Neural cell (in vitro differentiated cells): ENCODE data around the gene CWC27. TPM values are rescaled to one million over a fixed set of nuclear protein-coding genes. Genes with fewer than 3 reads are reported as not detected.

ENCODE experiments used
- H2AFZ ChIP-seq: fragments of 200-600, 300-800 bp; sonication (generic), shearing (Covaris generic); 2 replicates; pipeline ENCODE4 v1.6.0; 2014; ENCODE audit warnings: low read depth, mild to moderate bottlenecking, antibody characterized with exemption, low read length, moderate library complexity
- H3F3A ChIP-seq: fragments of 200-600 bp; shearing (Covaris generic); 2 replicates; pipeline ENCODE4 v1.6.1; 2016; ENCODE audit warnings: mild to moderate bottlenecking, moderate library complexity, mixed read lengths, antibody characterized with exemption, low read length; ENCODE audit not compliant: insufficient read depth, poor library complexity, severe bottlenecking
- H3K27ac ChIP-seq: fragments of 200-600, 300-800 bp; sonication (generic), shearing (Covaris generic); 2 replicates; pipeline ENCODE4 v1.5.1; 2014; ENCODE audit warnings: mild to moderate bottlenecking, low read length, moderate library complexity
- H3K27me3 ChIP-seq: fragments of 300-800, 200-600 bp; sonication (generic), shearing (Covaris generic); 2 replicates; pipeline ENCODE4 v1.6.0; 2014; ENCODE audit warnings: mild to moderate bottlenecking, low read depth, low read length, moderate library complexity; ENCODE audit not compliant: insufficient read depth
- H3K36me3 ChIP-seq: fragments of 300-800, 200-600 bp; sonication (generic), shearing (Covaris generic); 2 replicates; pipeline ENCODE4 v1.5.1; 2014; ENCODE audit warnings: mild to moderate bottlenecking, antibody characterized with exemption, low read length, moderate library complexity; ENCODE audit not compliant: insufficient read depth
- H3K4me2 ChIP-seq: fragments of 300-800, 200-600 bp; sonication (generic), shearing (Covaris generic); 2 replicates; pipeline ENCODE4 v1.6.0; 2014; ENCODE audit warnings: mild to moderate bottlenecking, low read length
- H3K4me3 ChIP-seq: fragments of 300-800, 200-600 bp; sonication (generic), shearing (Covaris generic); 2 replicates; pipeline ENCODE4 v1.5.1; 2014; ENCODE audit warnings: mild to moderate bottlenecking, low read length, moderate library complexity
- H3K79me2 ChIP-seq: fragments of 200-600 bp; shearing (Covaris generic); replicated peaks from 2 replicates; pipeline ENCODE4 v1.6.0; 2014; ENCODE audit warnings: mild to moderate bottlenecking, low read length, moderate library complexity; ENCODE audit not compliant: insufficient read depth
- H3K9ac ChIP-seq: fragments of 300-800, 200-600 bp; sonication (generic), shearing (Covaris generic); 2 replicates; pipeline ENCODE4 v1.6.1; 2016; ENCODE audit warnings: mild to moderate bottlenecking, low read length, mixed read lengths
- H3K9me2 ChIP-seq: fragments of 200-600 bp; shearing (Covaris generic); 2 replicates; pipeline ENCODE4 v1.6.1; 2016; ENCODE audit warnings: mild to moderate bottlenecking, low read length, mixed read lengths; ENCODE audit not compliant: insufficient read depth
- H3K9me3 ChIP-seq: fragments of 200-600, 300-800 bp; sonication (generic), shearing (Covaris generic); 2 replicates; pipeline ENCODE4 v1.6.1; 2016; ENCODE audit warnings: mild to moderate bottlenecking, mixed run types, low read length, moderate library complexity, mixed read lengths
- H4K20me1 ChIP-seq: fragments of 200-600 bp; shearing (Covaris generic); 2 replicates; pipeline ENCODE4 v1.6.1; 2016; ENCODE audit warnings: mild to moderate bottlenecking, mixed run types; ENCODE audit not compliant: insufficient read depth
- CTCF ChIP-seq: fragments of 450-650 bp; IDR thresholded peaks from 2 replicates; pipeline ENCODE4 v1.5.1; 2014; ENCODE audit warnings: antibody characterized with exemption, mild to moderate bottlenecking, moderate library complexity; ENCODE audit not compliant: poor library complexity, severe bottlenecking
- EZH2 ChIP-seq: fragments of 200-600, 300-800 bp; shearing (Covaris generic), sonication (generic); IDR thresholded peaks from 2 replicates; pipeline ENCODE4 v1.6.1; 2014; ENCODE audit warnings: antibody characterized with exemption, low read length, borderline replicate concordance, mild to moderate bottlenecking; ENCODE audit not compliant: insufficient read depth, poor library complexity, severe bottlenecking
- POLR2AphosphoS5 ChIP-seq: IDR thresholded peaks from 2 replicates; pipeline ENCODE4 v1.6.1; 2012
- RAD21 ChIP-seq: fragments of 450-650 bp; conservative IDR thresholded peaks from 2 replicates; pipeline ENCODE4 v1.6.1; 2014; ENCODE audit warnings: antibody characterized with exemption, mild to moderate bottlenecking, moderate library complexity
- SMC3 ChIP-seq: fragments of 450-650 bp; conservative IDR thresholded peaks from 2 replicates; pipeline ENCODE4 v1.6.1; 2014; ENCODE audit warnings: antibody characterized with exemption, mild to moderate bottlenecking, moderate library complexity; ENCODE audit not compliant: poor library complexity
- TAF1 ChIP-seq: IDR thresholded peaks from 2 replicates; pipeline ENCODE4 v1.6.1; 2012; ENCODE audit warnings: low read depth
- polyA plus RNA-seq: library from polyadenylated mRNA; depleted of rRNA; stranded (reverse); fragments of >200 nt; gene quantifications from 2 replicates; pipeline ENCODE4 v1.2.3, GENCODE V29; 2014
- TF ChIP-seq, protein P1 (sequence below): IDR thresholded peaks from 2 replicates; pipeline ENCODE4 v1.6.1; 2012; ENCODE audit warnings: borderline replicate concordance

The CWC27 gene
- polyA plus RNA-seq, 1 donor from 2014 or later = 26.2 TPM

- H3K27ac ChIP-seq = no peak overlapping the region
- H4K20me1 ChIP-seq = no peaks in the 10 kb centered on the region
- H3F3A ChIP-seq = no peaks in the 10 kb centered on the region
- no peaks in the 10 kb centered on the region for H3K9me2 ChIP-seq
- no peaks in the 10 kb centered on the region for H3K79me2 ChIP-seq
- no peak overlapping the region for H3K9ac ChIP-seq
- TF ChIP-seq, protein P1, sequence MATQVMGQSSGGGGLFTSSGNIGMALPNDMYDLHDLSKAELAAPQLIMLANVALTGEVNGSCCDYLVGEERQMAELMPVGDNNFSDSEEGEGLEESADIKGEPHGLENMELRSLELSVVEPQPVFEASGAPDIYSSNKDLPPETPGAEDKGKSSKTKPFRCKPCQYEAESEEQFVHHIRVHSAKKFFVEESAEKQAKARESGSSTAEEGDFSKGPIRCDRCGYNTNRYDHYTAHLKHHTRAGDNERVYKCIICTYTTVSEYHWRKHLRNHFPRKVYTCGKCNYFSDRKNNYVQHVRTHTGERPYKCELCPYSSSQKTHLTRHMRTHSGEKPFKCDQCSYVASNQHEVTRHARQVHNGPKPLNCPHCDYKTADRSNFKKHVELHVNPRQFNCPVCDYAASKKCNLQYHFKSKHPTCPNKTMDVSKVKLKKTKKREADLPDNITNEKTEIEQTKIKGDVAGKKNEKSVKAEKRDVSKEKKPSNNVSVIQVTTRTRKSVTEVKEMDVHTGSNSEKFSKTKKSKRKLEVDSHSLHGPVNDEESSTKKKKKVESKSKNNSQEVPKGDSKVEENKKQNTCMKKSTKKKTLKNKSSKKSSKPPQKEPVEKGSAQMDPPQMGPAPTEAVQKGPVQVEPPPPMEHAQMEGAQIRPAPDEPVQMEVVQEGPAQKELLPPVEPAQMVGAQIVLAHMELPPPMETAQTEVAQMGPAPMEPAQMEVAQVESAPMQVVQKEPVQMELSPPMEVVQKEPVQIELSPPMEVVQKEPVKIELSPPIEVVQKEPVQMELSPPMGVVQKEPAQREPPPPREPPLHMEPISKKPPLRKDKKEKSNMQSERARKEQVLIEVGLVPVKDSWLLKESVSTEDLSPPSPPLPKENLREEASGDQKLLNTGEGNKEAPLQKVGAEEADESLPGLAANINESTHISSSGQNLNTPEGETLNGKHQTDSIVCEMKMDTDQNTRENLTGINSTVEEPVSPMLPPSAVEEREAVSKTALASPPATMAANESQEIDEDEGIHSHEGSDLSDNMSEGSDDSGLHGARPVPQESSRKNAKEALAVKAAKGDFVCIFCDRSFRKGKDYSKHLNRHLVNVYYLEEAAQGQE = no peak
- TF ChIP-seq POLR2AphosphoS5 (no peak), TAF1 (no peak)
- H2AFZ ChIP-seq = no peak overlapping the region
- H3K4me2 ChIP-seq = no peak overlapping the region
- H3K27me3 ChIP-seq = no peaks in the 10 kb centered on the region
- H3K36me3 ChIP-seq = no peaks in the 10 kb centered on the region
- H3K9me3 ChIP-seq = no peaks in the 10 kb centered on the region
- H3K4me3 ChIP-seq = no peak overlapping the region
Measured at GRCh38 chr5:65012301-65012892, 243.7 kb downstream of the CWC27 start.

- Histone ChIP-seq H3K9me2 (no peaks in the 10 kb centered on the region), H2AFZ (no peak overlapping the region), H3K9me3 (no peaks in the 10 kb centered on the region), H3K4me2 (no peak overlapping the region), H3K4me3 (no peak overlapping the region), H3K79me2 (no peaks in the 10 kb centered on the region), H3K36me3 (no peaks in the 10 kb centered on the region), H4K20me1 (no peaks in the 10 kb centered on the region), H3F3A (no peaks in the 10 kb centered on the region), H3K27ac (no peak overlapping the region), H3K9ac (no peak overlapping the region), H3K27me3 (no peaks in the 10 kb centered on the region)
- TF ChIP-seq CTCF = no peak
- TF ChIP-seq SMC3 = no peak
- TF ChIP-seq EZH2 = no peak
- TF ChIP-seq, protein P1 = no peak
- no peak for TF ChIP-seq RAD21
- no peak for TF ChIP-seq TAF1
Measured at GRCh38 chr5:65013166-65013565, 244.4 kb downstream of the CWC27 start.
